Left forelimb (tissue), 1 donor: ENCODE measurements around the gene S100A4.
A peak's percentile ranks its signal among the peaks of the same experiment; 100 is the strongest.
"Not testable (repeated sequence)": the region's sequence is repeated elsewhere in the genome, so short reads cannot be mapped to it uniquely, and the experiment has no call there.

Experiments
- DNase-seq: peaks from one replicate; pipeline ENCODE4 v3.0.0-alpha.2; 2018; ENCODE audit warnings: low spot score

The S100A4 gene

GRCh38 chr1:153533689-153534201 is 11.9 kb downstream of the S100A4 start:
- DNase-seq, result peak; percentile 60

- peak; percentile 88 for DNase-seq
Observed at GRCh38 chr1:153532769-153533599, 12.6 kb downstream of the S100A4 start.

GRCh38 chr1:153532181-153532580 is 13.4 kb downstream of the S100A4 start:
- DNase-seq, result peak; percentile 33

GRCh38 chr1:153531638-153532037 is 14.0 kb downstream of the S100A4 start:
- DNase-seq, result peak; percentile 28

GRCh38 chr1:153527683-153528040 is 17.9 kb downstream of the S100A4 start:
- DNase-seq, result no peak

GRCh38 chr1:153527023-153527682 is 18.5 kb downstream of the S100A4 start:
- no peak for DNase-seq

GRCh38 chr1:153526132-153526543 is 19.5 kb downstream of the S100A4 start:
- no peak for DNase-seq

- peak; percentile 57 for DNase-seq
Observed at GRCh38 chr1:153525088-153525728, 20.4 kb downstream of the S100A4 start.

- not testable (repeated sequence) for DNase-seq
Observed at GRCh38 chr1:153522353-153523048, 23.1 kb downstream of the S100A4 start.

GRCh38 chr1:153521808-153522207 is 23.8 kb downstream of the S100A4 start:
- not testable (repeated sequence) for DNase-seq

GRCh38 chr1:153520818-153521476 is 24.7 kb downstream of the S100A4 start:
- DNase-seq, result no peak

- DNase-seq, result not testable (repeated sequence)
Observed at GRCh38 chr1:153520137-153520691, 25.4 kb downstream of the S100A4 start.

GRCh38 chr1:153519242-153519641 is 26.4 kb downstream of the S100A4 start:
- no peak for DNase-seq

- no peak for DNase-seq
Observed at GRCh38 chr1:153515504-153516394, 29.9 kb downstream of the S100A4 start.

- DNase-seq, result no peak
Observed at GRCh38 chr1:153513666-153514065, 31.9 kb downstream of the S100A4 start.

- no peak for DNase-seq
Observed at GRCh38 chr1:153513023-153513422, 32.6 kb downstream of the S100A4 start.

- DNase-seq, result peak; percentile 86
Observed at GRCh38 chr1:153510984-153511410, 34.6 kb downstream of the S100A4 start.

GRCh38 chr1:153509729-153510354 is 35.8 kb downstream of the S100A4 start:
- DNase-seq, result no peak

GRCh38 chr1:153509036-153509435 is 36.6 kb downstream of the S100A4 start:
- DNase-seq, result no peak
